K562 (cell line): ENCODE measurements around the gene ECSCR. TPM values are rescaled to one million over a fixed set of nuclear protein-coding genes. Genes with fewer than 3 reads are reported as not detected.

Experiments
- CHD1 ChIP-seq: fragments of 200-600 bp; sonication (generic); IDR thresholded peaks from one replicate; pipeline ENCODE4 v1.6.1; 2012; ENCODE audit warnings: mild to moderate bottlenecking, moderate library complexity, low read length, inconsistent platforms
- FOXM1 ChIP-seq, 2 experiments: fragments of 450-650 bp in 1 of 2; sonication (generic) in 1 of 2; formaldehyde crosslinking in 1 of 2; IDR thresholded peaks; 2 replicates each; pipeline versions ENCODE4 v1.6.1 to v1.9.0; 2017 to 2022; ENCODE audit warnings: low read depth in 2 of 2, mild to moderate bottlenecking in 2 of 2, missing genetic modification reagents in 1 of 2, moderate library complexity in 1 of 2
- KLF6 ChIP-seq: fragments of 250-450 bp; sonication (Bioruptor Pico); IDR thresholded peaks from 2 replicates; pipeline ENCODE4 v1.4.0; 2020; ENCODE audit warnings: mild to moderate bottlenecking, moderate library complexity, borderline replicate concordance
- RBM14 ChIP-seq: fragments of 200-400 bp; formaldehyde crosslinking; IDR thresholded peaks from 2 replicates; pipeline ENCODE4 v1.6.1; 2018; ENCODE audit warnings: low read depth, mild to moderate bottlenecking, low read length, moderate library complexity, borderline replicate concordance; ENCODE audit not compliant: insufficient read depth
- SIN3A ChIP-seq, 2 experiments: fragments of 150-350 bp in 1 of 2; IDR thresholded peaks; 2 replicates each; pipeline ENCODE4 v1.6.1; 2011 to 2016; ENCODE audit warnings: borderline replicate concordance in 2 of 2, low read depth in 2 of 2, low read length in 2 of 2, mild to moderate bottlenecking in 2 of 2, moderate library complexity in 2 of 2; ENCODE audit not compliant: control insufficient read depth in 1 of 2
- SUPT5H ChIP-seq: fragments of 450-650 bp; IDR thresholded peaks from 2 replicates; pipeline ENCODE4 v1.6.1; 2016
- ZC3H4 ChIP-seq: sonication (generic); formaldehyde crosslinking; IDR thresholded peaks from 2 replicates; pipeline ENCODE4 v1.9.0; 2021; ENCODE audit warnings: missing genetic modification reagents, borderline replicate concordance
- ZNF143 ChIP-seq: sonication (generic); formaldehyde crosslinking; IDR thresholded peaks from 2 replicates; pipeline ENCODE4 v1.9.0; 2022; ENCODE audit warnings: mild to moderate bottlenecking, missing genetic modification reagents
- ZNF224 ChIP-seq: sonication (generic); formaldehyde crosslinking; IDR thresholded peaks from 2 replicates; pipeline ENCODE4 v1.8.0; 2022; ENCODE audit warnings: mild to moderate bottlenecking, missing genetic modification reagents
- polyA plus RNA-seq, 8 experiments: library from polyadenylated mRNA; depleted of rRNA in 4 of 8; stranded (reverse) in 5 of 8; unstranded in 3 of 8; fragments of >200 nt; fragmentation: Nextera tagmentation in 2 of 8; fragmentation: Illumina TruSeq in 1 of 8; extraction: Ambion mirVana in 2 of 8; extraction: Trizol in 1 of 8; gene quantifications; 2 replicates each; pipeline versions ENCODE4 v1.2.1 to v1.2.3, GENCODE V29; 2011 to 2014; ENCODE audit warnings: inconsistent platforms in 1 of 8, missing spikeins in 1 of 8
- total RNA-seq, 7 experiments: library from RNA; depleted of rRNA in 6 of 7; stranded (reverse); fragments of >200 nt in 6 of 7; fragmentation: Illumina TruSeq in 2 of 7; extraction: Trizol in 2 of 7; gene quantifications; 2 replicates each; pipeline versions ENCODE4 v1.2.1 to v1.2.3, GENCODE V29; 2011 to 2021; ENCODE audit warnings: low replicate concordance in 1 of 7
- TF ChIP-seq, protein P1 (sequence below), 2 experiments: fragments of 450-650 bp; conservative IDR thresholded peaks; 2 replicates each; pipeline ENCODE4 v1.6.1; 2017; ENCODE audit warnings: mild to moderate bottlenecking in 2 of 2, moderate library complexity in 2 of 2
- TF ChIP-seq, protein P2 (sequence below), 2 experiments: fragments of 450-650 bp in 1 of 2; sonication (generic) in 1 of 2; formaldehyde crosslinking in 1 of 2; IDR thresholded peaks; 2 replicates each; pipeline versions ENCODE4 v1.7.1 to v1.9.0; 2016 to 2022; ENCODE audit warnings: inconsistent platforms in 1 of 2, mild to moderate bottlenecking in 1 of 2, missing genetic modification reagents in 1 of 2
- TF ChIP-seq, protein P3 (sequence below): fragments of 250-450 bp; sonication (Bioruptor Pico); IDR thresholded peaks from 2 replicates; pipeline ENCODE4 v1.8.0; 2021; ENCODE audit warnings: moderate library complexity, mild to moderate bottlenecking, inconsistent platforms

ECSCR gene
- total and polyA plus RNA-seq, 9 of the 15 experiments (the other 6 are each of a cell fraction or from before 2014, with no cell fraction given), result 0.10 to 0.25 (median 0.13) TPM; not detected in 6

DNA sequence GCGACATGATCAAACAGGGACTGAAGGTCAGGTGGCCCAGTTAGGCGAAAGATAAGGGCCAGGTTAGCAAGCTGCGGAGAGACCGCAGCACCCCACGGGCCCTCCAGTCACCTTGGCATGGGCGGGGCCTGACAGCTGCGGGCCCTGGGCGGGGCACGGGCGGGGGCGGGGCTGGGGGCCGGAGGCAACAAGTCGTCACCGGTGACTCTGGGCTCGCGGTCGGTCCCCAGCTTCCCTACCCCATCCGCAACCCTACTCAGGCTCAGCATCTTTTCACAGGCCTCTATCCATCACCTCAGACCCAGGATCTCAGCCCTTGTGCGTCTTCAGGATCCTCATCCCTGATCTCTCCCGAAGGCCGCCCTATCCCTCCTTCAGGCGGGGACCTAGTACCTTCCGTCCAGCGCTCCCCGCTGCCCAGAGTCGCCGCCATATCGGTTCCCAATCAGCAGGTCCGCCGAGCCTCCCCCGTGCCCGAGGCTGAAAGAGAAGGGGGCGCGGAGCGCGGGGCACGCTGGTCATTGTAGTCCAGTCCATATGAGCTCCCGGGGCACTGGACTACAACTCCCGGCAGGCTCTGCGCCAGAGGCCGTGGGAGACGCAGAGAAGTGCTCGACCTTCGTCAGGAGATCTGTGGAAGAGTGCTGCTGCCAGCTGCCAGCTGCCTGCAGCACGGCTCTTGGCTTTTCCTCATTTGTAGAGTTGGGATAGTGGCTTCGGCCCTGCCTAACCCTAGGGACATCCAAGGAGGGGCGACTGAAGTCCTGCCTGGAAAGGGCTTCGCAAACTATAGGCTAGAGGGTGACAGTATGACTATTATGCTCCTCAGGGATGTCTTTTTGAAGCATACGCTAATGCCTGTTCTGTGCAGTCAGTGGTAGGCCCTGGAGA, 23.3 kb downstream of the ECSCR start, which contains the start of gene DNAJC18 (continued):
- TF ChIP-seq, protein P1, sequence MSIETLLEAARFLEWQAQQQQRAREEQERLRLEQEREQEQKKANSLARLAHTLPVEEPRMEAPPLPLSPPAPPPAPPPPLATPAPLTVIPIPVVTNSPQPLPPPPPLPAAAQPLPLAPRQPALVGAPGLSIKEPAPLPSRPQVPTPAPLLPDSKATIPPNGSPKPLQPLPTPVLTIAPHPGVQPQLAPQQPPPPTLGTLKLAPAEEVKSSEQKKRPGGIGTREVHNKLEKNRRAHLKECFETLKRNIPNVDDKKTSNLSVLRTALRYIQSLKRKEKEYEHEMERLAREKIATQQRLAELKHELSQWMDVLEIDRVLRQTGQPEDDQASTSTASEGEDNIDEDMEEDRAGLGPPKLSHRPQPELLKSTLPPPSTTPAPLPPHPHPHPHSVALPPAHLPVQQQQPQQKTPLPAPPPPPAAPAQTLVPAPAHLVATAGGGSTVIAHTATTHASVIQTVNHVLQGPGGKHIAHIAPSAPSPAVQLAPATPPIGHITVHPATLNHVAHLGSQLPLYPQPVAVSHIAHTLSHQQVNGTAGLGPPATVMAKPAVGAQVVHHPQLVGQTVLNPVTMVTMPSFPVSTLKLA (conservative IDR thresholded peaks at IDR 0.05), result peak in 1 of 2 experiments; percentile 70; a peak in 3 of 4 replicates
- TF ChIP-seq FOXM1 (IDR thresholded peaks at IDR 0.05; ENCODE audit: low read depth) (no peak), FOXM1 (CRISPR knock-in tag; IDR thresholded peaks at IDR 0.05; ENCODE audit: low read depth) (0 out of 2 replicates have a peak, but pooled peaks have one; percentile 75), RBM14 (no peak), SUPT5H (peak; percentile 57; the same call in 1 of the 2 replicates), SIN3A (IDR thresholded peaks at IDR 0.05; ENCODE audit: borderline replicate concordance in 2 of 2, control insufficient read depth in 1 of 2, low read depth in 2 of 2, low read length in 2 of 2) (peak; percentile 37 to 39; a peak in 1 of 4 replicates), ZC3H4 (no peak), ZNF224 (CRISPR knock-in tag) (no peak), CHD1 (peak; percentile 70), KLF6 (CRISPR knock-in tag) (no peak), ZNF143 (peak; percentile 96)
- TF ChIP-seq, protein P2, sequence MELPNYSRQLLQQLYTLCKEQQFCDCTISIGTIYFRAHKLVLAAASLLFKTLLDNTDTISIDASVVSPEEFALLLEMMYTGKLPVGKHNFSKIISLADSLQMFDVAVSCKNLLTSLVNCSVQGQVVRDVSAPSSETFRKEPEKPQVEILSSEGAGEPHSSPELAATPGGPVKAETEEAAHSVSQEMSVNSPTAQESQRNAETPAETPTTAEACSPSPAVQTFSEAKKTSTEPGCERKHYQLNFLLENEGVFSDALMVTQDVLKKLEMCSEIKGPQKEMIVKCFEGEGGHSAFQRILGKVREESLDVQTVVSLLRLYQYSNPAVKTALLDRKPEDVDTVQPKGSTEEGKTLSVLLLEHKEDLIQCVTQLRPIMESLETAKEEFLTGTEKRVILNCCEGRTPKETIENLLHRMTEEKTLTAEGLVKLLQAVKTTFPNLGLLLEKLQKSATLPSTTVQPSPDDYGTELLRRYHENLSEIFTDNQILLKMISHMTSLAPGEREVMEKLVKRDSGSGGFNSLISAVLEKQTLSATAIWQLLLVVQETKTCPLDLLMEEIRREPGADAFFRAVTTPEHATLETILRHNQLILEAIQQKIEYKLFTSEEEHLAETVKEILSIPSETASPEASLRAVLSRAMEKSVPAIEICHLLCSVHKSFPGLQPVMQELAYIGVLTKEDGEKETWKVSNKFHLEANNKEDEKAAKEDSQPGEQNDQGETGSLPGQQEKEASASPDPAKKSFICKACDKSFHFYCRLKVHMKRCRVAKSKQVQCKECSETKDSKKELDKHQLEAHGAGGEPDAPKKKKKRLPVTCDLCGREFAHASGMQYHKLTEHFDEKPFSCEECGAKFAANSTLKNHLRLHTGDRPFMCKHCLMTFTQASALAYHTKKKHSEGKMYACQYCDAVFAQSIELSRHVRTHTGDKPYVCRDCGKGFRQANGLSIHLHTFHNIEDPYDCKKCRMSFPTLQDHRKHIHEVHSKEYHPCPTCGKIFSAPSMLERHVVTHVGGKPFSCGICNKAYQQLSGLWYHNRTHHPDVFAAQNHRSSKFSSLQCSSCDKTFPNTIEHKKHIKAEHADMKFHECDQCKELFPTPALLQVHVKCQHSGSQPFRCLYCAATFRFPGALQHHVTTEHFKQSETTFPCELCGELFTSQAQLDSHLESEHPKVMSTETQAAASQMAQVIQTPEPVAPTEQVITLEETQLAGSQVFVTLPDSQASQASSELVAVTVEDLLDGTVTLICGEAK (IDR thresholded peaks at IDR 0.05), result 0 out of 2 replicates have a peak, but pooled peaks have one; percentile 38
- TF ChIP-seq, protein P2 (CRISPR knock-in tag; IDR thresholded peaks at IDR 0.05), result no peak
- TF ChIP-seq, protein P3, sequence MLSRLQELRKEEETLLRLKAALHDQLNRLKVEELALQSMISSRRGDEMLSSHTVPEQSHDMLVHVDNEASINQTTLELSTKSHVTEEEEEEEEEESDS (CRISPR knock-in tag), result no peak
